ENCODE measurements around the gene NR2F1-AS1. TPM values are rescaled to one million over a fixed set of nuclear protein-coding genes. Genes with fewer than 3 reads are reported as not detected.

NR2F1-AS1 gene
- total RNA-seq, 4 donors from 2014 or later = 0.13 to 0.85 TPM; not detected in 2

DNA sequence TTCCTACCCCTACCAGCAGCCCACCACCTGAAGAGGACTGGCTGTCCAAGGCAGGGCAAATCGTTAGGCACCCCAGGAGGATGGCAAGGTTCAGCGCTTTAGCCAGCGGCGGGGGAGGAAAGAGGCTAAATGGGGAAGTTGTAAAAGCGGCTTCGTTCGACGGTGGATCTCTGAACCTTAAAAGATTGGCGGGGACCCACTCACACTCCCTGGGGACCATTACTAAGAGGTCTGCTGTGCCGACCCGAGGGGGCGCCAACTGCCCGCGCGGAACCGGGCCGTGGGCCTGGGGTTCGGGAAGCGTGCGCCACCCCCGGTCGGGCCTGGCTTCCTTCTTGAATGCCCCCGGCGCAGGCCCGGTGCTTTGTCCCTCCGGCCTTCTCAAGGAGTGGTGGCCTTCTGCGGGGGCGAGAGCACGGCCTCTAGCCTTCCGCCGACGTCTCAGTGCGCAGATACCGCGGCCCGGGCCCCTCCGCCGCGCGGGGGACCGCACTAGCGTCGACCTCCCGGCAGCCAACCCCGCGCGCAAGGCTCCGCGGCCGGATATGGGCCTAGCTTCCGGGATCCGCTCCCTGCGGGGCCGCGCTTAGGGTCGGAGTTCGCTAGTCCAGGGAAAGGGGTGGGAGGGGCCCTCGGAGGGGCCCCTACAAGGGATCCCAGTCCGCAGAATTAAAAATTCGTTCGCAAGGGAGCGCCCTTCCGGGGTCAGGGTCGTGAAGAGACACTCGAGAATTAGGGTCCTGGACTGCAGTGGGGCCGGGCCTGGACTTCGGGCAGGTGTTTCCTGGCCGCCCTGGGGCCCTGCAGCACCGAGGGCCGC is 10.5 kb downstream of the NR2F1-AS1 start:
- DNase-seq = no peak
- no peak for ATAC-seq
- no peaks in the 10 kb centered on the region for H3K9me3 ChIP-seq
- no peak for TF ChIP-seq POLR2A (IDR thresholded peaks at IDR 0.05)
- TF ChIP-seq, protein P1, sequence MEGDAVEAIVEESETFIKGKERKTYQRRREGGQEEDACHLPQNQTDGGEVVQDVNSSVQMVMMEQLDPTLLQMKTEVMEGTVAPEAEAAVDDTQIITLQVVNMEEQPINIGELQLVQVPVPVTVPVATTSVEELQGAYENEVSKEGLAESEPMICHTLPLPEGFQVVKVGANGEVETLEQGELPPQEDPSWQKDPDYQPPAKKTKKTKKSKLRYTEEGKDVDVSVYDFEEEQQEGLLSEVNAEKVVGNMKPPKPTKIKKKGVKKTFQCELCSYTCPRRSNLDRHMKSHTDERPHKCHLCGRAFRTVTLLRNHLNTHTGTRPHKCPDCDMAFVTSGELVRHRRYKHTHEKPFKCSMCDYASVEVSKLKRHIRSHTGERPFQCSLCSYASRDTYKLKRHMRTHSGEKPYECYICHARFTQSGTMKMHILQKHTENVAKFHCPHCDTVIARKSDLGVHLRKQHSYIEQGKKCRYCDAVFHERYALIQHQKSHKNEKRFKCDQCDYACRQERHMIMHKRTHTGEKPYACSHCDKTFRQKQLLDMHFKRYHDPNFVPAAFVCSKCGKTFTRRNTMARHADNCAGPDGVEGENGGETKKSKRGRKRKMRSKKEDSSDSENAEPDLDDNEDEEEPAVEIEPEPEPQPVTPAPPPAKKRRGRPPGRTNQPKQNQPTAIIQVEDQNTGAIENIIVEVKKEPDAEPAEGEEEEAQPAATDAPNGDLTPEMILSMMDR (IDR thresholded peaks at IDR 0.05 in 4 of 5, conservative IDR thresholded peaks at IDR 0.05 in 1 of 5) = no peak
- H3K4me3 ChIP-seq = peak overlapping the region in 3 of 4 donors; percentile 6 to 19 (median 16)
- H3K27me3 ChIP-seq = peaks cover 67 to 84% (median 80%) of the 10 kb centered on the region in 3 donors
- intact Hi-C loops (cut with DNase I; ENCODE audit: low total_unique reads) (no loop called here), in situ Hi-C loops (cut with MboI; ENCODE audit: low sequenced_read_pairs in 4 of 4) (no loop called here)
- H3K4me1 ChIP-seq = peaks cover 0 to 14% of the 10 kb centered on the region in 2 donors
- H3K36me3 ChIP-seq = no peaks in the 10 kb centered on the region
- no peak overlapping the region for H3K27ac ChIP-seq

DNA sequence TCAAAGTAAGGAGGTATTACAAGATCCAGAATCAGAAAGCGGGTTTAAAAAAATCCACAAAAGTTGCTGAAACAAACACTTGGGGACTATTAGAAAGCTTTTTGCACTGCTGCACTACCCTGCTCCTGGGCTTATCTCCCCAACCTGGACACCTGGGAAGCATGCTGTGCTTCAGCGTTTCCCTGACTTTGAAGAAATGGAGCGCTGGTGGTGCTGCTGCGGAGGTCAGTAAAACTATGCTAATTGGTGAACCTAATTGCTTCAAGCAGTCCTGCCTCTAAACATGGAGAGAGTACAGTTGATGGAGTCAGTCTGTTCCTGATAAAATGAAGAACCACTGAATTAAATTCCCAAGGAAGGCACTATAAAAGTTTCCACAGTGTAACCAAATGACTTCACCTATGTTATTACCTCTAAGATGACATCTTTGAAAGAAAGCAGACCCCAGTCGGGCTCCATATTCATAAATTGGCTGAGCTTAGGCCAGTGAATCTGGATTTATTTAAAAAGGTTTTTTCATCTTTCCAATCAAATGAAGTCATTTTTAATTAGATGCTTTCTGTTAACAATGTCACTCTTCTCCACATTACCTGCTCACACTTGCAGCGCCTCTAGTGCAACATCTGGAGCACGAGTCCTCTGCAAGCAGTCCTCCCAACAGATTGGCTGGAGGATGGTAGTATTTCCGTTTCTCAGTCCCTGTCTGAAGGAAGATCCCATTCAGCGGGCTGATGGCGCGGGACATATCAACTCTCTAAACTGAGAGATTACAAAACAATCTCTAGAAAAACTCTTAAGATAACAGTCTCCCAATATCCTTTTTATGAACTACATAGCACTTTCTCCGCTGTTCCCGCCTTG is 11.5 kb downstream of the NR2F1-AS1 start:
- H3K9me3 ChIP-seq = no peaks in the 10 kb centered on the region
- in situ Hi-C loops (cut with MboI; ENCODE audit: low sequenced_read_pairs in 4 of 4) = no loop called here
- peaks cover 0 to 14% of the 10 kb centered on the region in 2 donors for H3K4me1 ChIP-seq
- no peak overlapping the region for H3K4me3 ChIP-seq
- intact Hi-C loops (cut with DNase I; ENCODE audit: low total_unique reads) = no loop called here
- H3K27me3 ChIP-seq = peaks cover 58 to 74% (median 71%) of the 10 kb centered on the region in 3 donors
- H3K27ac ChIP-seq = no peak overlapping the region
- no peaks in the 10 kb centered on the region for H3K36me3 ChIP-seq
- no peak for ATAC-seq
- TF ChIP-seq POLR2A (IDR thresholded peaks at IDR 0.05) = no peak
- TF ChIP-seq, protein P1 (IDR thresholded peaks at IDR 0.05 in 4 of 5, conservative IDR thresholded peaks at IDR 0.05 in 1 of 5) = no peak
- no peak for DNase-seq

DNA sequence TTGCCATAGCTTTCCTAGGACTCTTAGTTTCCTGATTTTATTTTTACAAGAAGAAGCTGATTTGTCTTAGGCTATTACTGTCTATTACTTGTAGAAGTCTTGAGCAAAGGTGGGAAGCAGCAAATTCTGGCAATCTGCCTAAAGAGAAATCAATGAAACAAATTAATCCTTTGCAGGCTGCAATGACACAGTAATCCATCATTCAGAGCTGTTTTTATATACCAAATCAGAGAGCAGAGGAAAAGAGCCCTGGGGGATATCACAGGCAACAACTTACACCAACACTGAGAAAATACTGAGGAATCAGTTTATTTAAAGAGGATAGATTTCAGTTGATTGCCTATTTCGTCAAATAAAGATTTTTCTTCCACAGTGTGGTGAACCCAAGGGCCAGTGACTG is 13.6 kb downstream of the NR2F1-AS1 start:
- in situ Hi-C loops (cut with MboI; ENCODE audit: low sequenced_read_pairs in 4 of 4) (no loop called here), intact Hi-C loops (cut with DNase I; ENCODE audit: low total_unique reads) (no loop called here)
- H3K4me3 ChIP-seq = no peak overlapping the region

DNA sequence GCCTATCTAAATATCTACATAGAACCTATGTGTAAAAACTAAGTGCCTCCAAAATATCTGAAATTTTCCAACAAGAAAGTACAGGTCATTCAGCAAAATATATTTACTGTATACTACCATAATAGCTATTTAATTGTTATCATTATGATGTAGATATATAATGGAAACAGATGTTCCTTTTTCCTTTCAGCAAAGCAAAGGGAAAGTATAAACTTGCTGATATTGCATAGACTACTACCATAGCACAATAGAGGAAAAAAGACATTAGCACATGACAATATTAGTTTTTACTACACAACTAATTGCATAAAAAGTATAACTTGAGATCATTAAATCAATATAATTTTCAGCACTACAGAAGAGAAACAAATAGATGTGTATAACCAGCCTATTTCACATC is 14.9 kb downstream of the NR2F1-AS1 start:
- ATAC-seq (no peak), DNase-seq (no peak)
- Histone ChIP-seq H3K27me3 (peaks cover 26 to 40% (median 38%) of the 10 kb centered on the region in 3 donors), H3K4me3 (no peak overlapping the region), H3K27ac (no peak overlapping the region), H3K36me3 (no peaks in the 10 kb centered on the region), H3K9me3 (no peaks in the 10 kb centered on the region), H3K4me1 (no peaks in the 10 kb centered on the region)
- TF ChIP-seq, protein P1 (IDR thresholded peaks at IDR 0.05 in 4 of 5, conservative IDR thresholded peaks at IDR 0.05 in 1 of 5) = no peak
- no peak for TF ChIP-seq POLR2A (IDR thresholded peaks at IDR 0.05)
- in situ Hi-C loops (cut with MboI; ENCODE audit: low sequenced_read_pairs in 4 of 4) = no loop called here
- intact Hi-C loops (cut with DNase I; ENCODE audit: low total_unique reads) = no loop called here

More for the DNA sequence above, 13.6 kb downstream of the NR2F1-AS1 start:
- ATAC-seq (no peak), DNase-seq (no peak)
- Histone ChIP-seq H3K4me1 (peaks cover 0 to 6% of the 10 kb centered on the region in 2 donors), H3K9me3 (no peaks in the 10 kb centered on the region), H3K36me3 (no peaks in the 10 kb centered on the region), H3K27ac (no peak overlapping the region), H3K27me3 (peaks cover 38 to 53% (median 51%) of the 10 kb centered on the region in 3 donors)
- TF ChIP-seq, protein P1 (IDR thresholded peaks at IDR 0.05 in 4 of 5, conservative IDR thresholded peaks at IDR 0.05 in 1 of 5) = no peak
- no peak for TF ChIP-seq POLR2A (IDR thresholded peaks at IDR 0.05)

Data from gastrocnemius medialis (tissue), 4 donors.